SK-N-SH (cell line): Measurements from ENCODE around the gene ANKH. TPM values are rescaled to one million over a fixed set of nuclear protein-coding genes. Genes with fewer than 3 reads are reported as not detected.

Source experiments
- CTCF ChIA-PET: fragments of 300-600, 350-600 bp; formaldehyde crosslinking; extraction: SDS; loops from one replicate; lab custom pipeline; 2021; lab: Yijun Ruan, JAX
- POLR2A ChIA-PET: fragments of 350-600 bp; sonication (Branson Sonifier 250); formaldehyde crosslinking; extraction: SDS; loops from one replicate; lab custom pipeline; 2020; ENCODE audit warnings: antibody characterized with exemption, inconsistent platforms; lab: Yijun Ruan, JAX
- DNase-seq: peaks from one replicate; pipeline ENCODE4 v3.0.0; 2012
- H2AFZ ChIP-seq: fragments of 200-600 bp; sonication (generic); 2 replicates; pipeline ENCODE4 v1.8.1; 2016; ENCODE audit warnings: antibody characterized with exemption, mild to moderate bottlenecking, low read depth
- H3F3A ChIP-seq: fragments of 200-600 bp; sonication (generic); replicated peaks from 2 replicates; pipeline ENCODE3; 2016; ENCODE audit warnings: antibody characterized with exemption, mild to moderate bottlenecking; ENCODE audit not compliant: insufficient read depth
- H3K27ac ChIP-seq, 2 experiments: fragments of 200-500 bp in 1 of 2; fragments of 200-600 bp in 1 of 2; sonication (Bioruptor generic) in 1 of 2; sonication (generic), shearing (Covaris generic) in 1 of 2; 2 replicates each; pipeline versions ENCODE4 v1.5.1 to v1.6.1; 2014 to 2016; ENCODE audit warnings: low read depth in 2 of 2, inconsistent platforms in 1 of 2, low read length in 1 of 2, mild to moderate bottlenecking in 1 of 2, mixed read lengths in 1 of 2
- H3K27me3 ChIP-seq: fragments of 200-600 bp; sonication (generic), shearing (Covaris generic); 2 replicates; pipeline ENCODE4 v1.6.1; 2016; ENCODE audit warnings: mixed run types; ENCODE audit not compliant: insufficient read depth
- H3K36me3 ChIP-seq, 2 experiments: fragments of 200-500 bp in 1 of 2; fragments of 200-600 bp in 1 of 2; sonication (Bioruptor generic) in 1 of 2; sonication (generic) in 1 of 2; replicated peaks in 1 of 2; 2 replicates each; pipeline versions ENCODE3 to v1.5.1; 2014 to 2016; ENCODE audit warnings: low read length in 1 of 2, mild to moderate bottlenecking in 1 of 2; ENCODE audit not compliant: insufficient read depth in 2 of 2, control insufficient read depth in 1 of 2
- H3K4me1 ChIP-seq, 2 experiments: fragments of 200-500 bp in 1 of 2; fragments of 200-600 bp in 1 of 2; sonication (Bioruptor generic) in 1 of 2; sonication (generic), shearing (Covaris generic) in 1 of 2; 2 replicates each; pipeline versions ENCODE4 v1.5.1 to v1.6.1; 2014 to 2016; ENCODE audit warnings: low read depth in 1 of 2, low read length in 1 of 2, mixed run types in 1 of 2; ENCODE audit not compliant: insufficient read depth in 2 of 2, control insufficient read depth in 1 of 2
- H3K4me2 ChIP-seq: fragments of 200-600 bp; sonication (generic), shearing (Covaris generic); 2 replicates; pipeline ENCODE4 v1.6.1; 2017; ENCODE audit warnings: mixed run types
- H3K4me3 ChIP-seq, 2 experiments: fragments of 200-500 bp in 1 of 2; fragments of 200-600 bp in 1 of 2; sonication (Bioruptor generic) in 1 of 2; sonication (generic), shearing (Covaris generic) in 1 of 2; 2 replicates each; pipeline versions ENCODE4 v1.5.1 to v1.8.1; 2014 to 2016; ENCODE audit warnings: low read depth in 2 of 2, inconsistent platforms in 1 of 2, low read length in 1 of 2, mild to moderate bottlenecking in 1 of 2, mixed read lengths in 1 of 2, moderate library complexity in 1 of 2
- H3K79me2 ChIP-seq: fragments of 200-600 bp; sonication (generic); 2 replicates; pipeline ENCODE4 v1.8.1; 2017; ENCODE audit warnings: mild to moderate bottlenecking; ENCODE audit not compliant: insufficient read depth
- H3K9ac ChIP-seq: fragments of 200-600 bp; sonication (generic); 2 replicates; pipeline ENCODE4 v1.6.1; 2017; ENCODE audit warnings: mixed run types
- H3K9me2 ChIP-seq: fragments of 200-600 bp; sonication (generic); 2 replicates; pipeline ENCODE4 v1.6.1; 2017; ENCODE audit warnings: mixed run types
- H3K9me3 ChIP-seq: fragments of 200-600 bp; sonication (generic); 2 replicates; pipeline ENCODE4 v1.6.1; 2017; ENCODE audit warnings: mixed run types, mild to moderate bottlenecking, moderate library complexity
- H4K20me1 ChIP-seq: fragments of 200-600 bp; sonication (generic); 2 replicates; pipeline ENCODE4 v1.6.1; 2017; ENCODE audit warnings: mild to moderate bottlenecking, mixed run types; ENCODE audit not compliant: insufficient read depth
- ELF1 ChIP-seq: IDR thresholded peaks from 2 replicates; pipeline ENCODE4 v1.4.0; 2012
- EP300 ChIP-seq, 2 experiments: IDR thresholded peaks; 2 replicates each; pipeline versions ENCODE4 v1.4.0 to v1.6.1; 2012; ENCODE audit warnings: borderline replicate concordance in 1 of 2, low read depth in 1 of 2, low read length in 1 of 2
- FOSL2 ChIP-seq: IDR thresholded peaks from 2 replicates; pipeline ENCODE4 v1.4.0; 2012; ENCODE audit warnings: low read depth, mild to moderate bottlenecking, moderate library complexity, borderline replicate concordance
- GABPA ChIP-seq: IDR thresholded peaks from 2 replicates; pipeline ENCODE4 v1.4.0; 2012; ENCODE audit warnings: low read depth, mild to moderate bottlenecking
- GATA2 ChIP-seq: sonication (generic); formaldehyde crosslinking; IDR thresholded peaks from 2 replicates; pipeline ENCODE4 v1.5.0; 2020; ENCODE audit warnings: mild to moderate bottlenecking, missing genetic modification reagents
- JUND ChIP-seq: IDR thresholded peaks from 2 replicates; pipeline ENCODE4 v1.4.0; 2012
- NFIC ChIP-seq: IDR thresholded peaks from 2 replicates; pipeline ENCODE4 v1.4.0; 2012; ENCODE audit warnings: borderline replicate concordance
- POLR2AphosphoS5 ChIP-seq: IDR thresholded peaks from 2 replicates; pipeline ENCODE4 v1.6.1; 2012; ENCODE audit warnings: low read depth, low read length
- RCOR1 ChIP-seq: fragments of 150-350 bp; IDR thresholded peaks from 2 replicates; pipeline ENCODE4 v1.6.1; 2017; ENCODE audit warnings: antibody characterized with exemption, low read length
- SIN3A ChIP-seq: IDR thresholded peaks from 2 replicates; pipeline ENCODE4 v1.6.1; 2012; ENCODE audit warnings: low read depth, mild to moderate bottlenecking, low read length, moderate library complexity, borderline replicate concordance
- SMC3 ChIP-seq: IDR thresholded peaks from 2 replicates; pipeline ENCODE4 v1.6.1; 2012; ENCODE audit warnings: low read depth, low read length, improper control_type of control experiment
- YY1 ChIP-seq: IDR thresholded peaks from 2 replicates; pipeline ENCODE4 v1.4.0; 2012; ENCODE audit warnings: low read depth, mild to moderate bottlenecking
- WGBS: methylation state at CpG from one replicate; pipeline ENCODE4 v1.1.6; 2017; ENCODE audit warnings: low lambda C conversion rate; 5-methylcytosine and 5-hydroxymethylcytosine counted together
- polyA plus RNA-seq, 3 experiments: library from polyadenylated mRNA; depleted of rRNA; stranded (reverse); fragments of >200 nt; gene quantifications; 2 replicates each; pipeline ENCODE4 v1.2.3, GENCODE V29; 2012
- TF ChIP-seq, protein P1 (sequence below): fragments of 150-350 bp; IDR thresholded peaks from 2 replicates; pipeline ENCODE4 v1.6.1; 2016; ENCODE audit warnings: mild to moderate bottlenecking, low read depth, low read length
- TF ChIP-seq, protein P2 (sequence below): IDR thresholded peaks from 2 replicates; pipeline ENCODE4 v1.4.0; 2012; ENCODE audit warnings: low read depth, borderline replicate concordance

Gene ANKH
- polyA plus RNA-seq, 1 of the 3 experiments (the other 2 are of a cell fraction): 22.0 TPM

DNA sequence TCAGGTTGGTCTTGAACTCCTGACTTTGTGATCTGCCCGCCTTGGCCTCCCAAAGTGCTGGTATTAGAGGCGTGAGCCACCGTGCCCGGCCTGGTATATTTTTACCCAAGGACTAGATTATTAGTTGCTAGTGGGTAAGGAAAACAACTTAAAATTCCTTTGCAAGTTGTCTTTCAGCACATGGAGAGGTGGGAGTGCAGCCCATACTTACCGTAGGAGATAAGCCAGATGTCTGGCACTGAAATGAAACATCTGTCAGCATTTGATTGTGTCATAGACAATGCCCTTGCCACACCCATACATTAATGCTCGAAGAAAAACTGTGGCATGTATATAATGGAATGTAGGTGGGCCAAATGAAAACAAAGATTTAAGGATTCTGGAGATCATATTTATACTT, 36.6 kb upstream of the ANKH start (continued):
- TF ChIP-seq GATA2 (CRISPR knock-in tag) (no peak), YY1 (no peak), ELF1 (no peak), RCOR1 (no peak)
- TF ChIP-seq, protein P1, sequence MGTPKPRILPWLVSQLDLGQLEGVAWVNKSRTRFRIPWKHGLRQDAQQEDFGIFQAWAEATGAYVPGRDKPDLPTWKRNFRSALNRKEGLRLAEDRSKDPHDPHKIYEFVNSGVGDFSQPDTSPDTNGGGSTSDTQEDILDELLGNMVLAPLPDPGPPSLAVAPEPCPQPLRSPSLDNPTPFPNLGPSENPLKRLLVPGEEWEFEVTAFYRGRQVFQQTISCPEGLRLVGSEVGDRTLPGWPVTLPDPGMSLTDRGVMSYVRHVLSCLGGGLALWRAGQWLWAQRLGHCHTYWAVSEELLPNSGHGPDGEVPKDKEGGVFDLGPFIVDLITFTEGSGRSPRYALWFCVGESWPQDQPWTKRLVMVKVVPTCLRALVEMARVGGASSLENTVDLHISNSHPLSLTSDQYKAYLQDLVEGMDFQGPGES: no peak

DNA sequence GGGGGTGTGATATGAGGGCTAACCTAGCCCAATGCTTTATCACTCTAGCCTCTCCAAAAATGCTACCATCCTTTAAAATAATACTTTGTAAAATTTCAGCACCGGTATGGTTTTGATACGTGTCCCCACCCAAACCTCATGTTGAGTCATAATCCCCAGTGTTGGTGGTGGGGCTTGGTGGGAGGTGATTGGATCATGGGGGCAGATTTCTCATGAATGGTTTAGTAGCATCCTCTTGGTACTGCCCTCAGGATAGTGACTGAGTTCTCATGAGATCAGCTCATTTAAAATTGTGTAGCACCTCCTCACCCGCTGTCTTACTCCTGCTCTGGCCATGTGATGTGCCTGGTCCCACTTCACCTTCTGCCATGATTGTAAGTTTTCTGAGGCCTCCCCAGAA, 35.0 kb upstream of the ANKH start:
- CTCF ChIA-PET: interaction anchor here (0.9 kb wide), 1 partner anchor 11 kb away, joined by 4 read pairs; no protein-coding TSS in a partner anchor
- TF ChIP-seq JUND: no peak
- TF ChIP-seq NFIC: no peak
- TF ChIP-seq GABPA: no peak
- TF ChIP-seq, protein P2, sequence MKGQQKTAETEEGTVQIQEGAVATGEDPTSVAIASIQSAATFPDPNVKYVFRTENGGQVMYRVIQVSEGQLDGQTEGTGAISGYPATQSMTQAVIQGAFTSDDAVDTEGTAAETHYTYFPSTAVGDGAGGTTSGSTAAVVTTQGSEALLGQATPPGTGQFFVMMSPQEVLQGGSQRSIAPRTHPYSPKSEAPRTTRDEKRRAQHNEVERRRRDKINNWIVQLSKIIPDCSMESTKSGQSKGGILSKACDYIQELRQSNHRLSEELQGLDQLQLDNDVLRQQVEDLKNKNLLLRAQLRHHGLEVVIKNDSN: no peak
- TF ChIP-seq RCOR1: no peak
- no peak for TF ChIP-seq SMC3
- TF ChIP-seq, protein P1: no peak
- no peak for TF ChIP-seq EP300 (IDR thresholded peaks at IDR 0.05; ENCODE audit: borderline replicate concordance in 1 of 2, low read depth in 1 of 2, low read length in 1 of 2)
- TF ChIP-seq GATA2 (CRISPR knock-in tag): no peak
- TF ChIP-seq YY1: no peak
- TF ChIP-seq POLR2AphosphoS5: no peak
- TF ChIP-seq SIN3A: no peak
- TF ChIP-seq FOSL2: no peak
- TF ChIP-seq, all 33 proteins: peak for 0
- POLR2A ChIA-PET: no interaction called here
- Histone ChIP-seq H3K36me3 (no peaks in the 10 kb centered on the region), H3K4me1 (peaks cover 0 to 1% of the 10 kb centered on the region in 2 experiments; a peak in 1 of 4 replicates), H2AFZ (no peak overlapping the region), H3K27me3 (no peaks in the 10 kb centered on the region), H4K20me1 (no peaks in the 10 kb centered on the region), H3K9me3 (no peaks in the 10 kb centered on the region), H3K4me2 (no peak overlapping the region), H3K9me2 (no peaks in the 10 kb centered on the region), H3K27ac (no peak overlapping the region), H3K79me2 (no peaks in the 10 kb centered on the region), H3K4me3 (no peak overlapping the region), H3K9ac (no peak overlapping the region), H3F3A (no peaks in the 10 kb centered on the region)
- no peak for DNase-seq
- WGBS: 100% methylated on average over 1 of the region's 3 CpGs
